ENCODE measurements around the gene DLGAP3. TPM values are rescaled to one million over a fixed set of nuclear protein-coding genes. Genes with fewer than 3 reads are reported as not detected.
"Not testable (repeated sequence)": the region's sequence is repeated elsewhere in the genome, so short reads cannot be mapped to it uniquely, and the experiment has no call there.

Gene DLGAP3
- total RNA-seq, 2 donors from 2014 or later = 0.52 to 2.3 TPM

GRCh38 chr1:34827341-34827941 lies 102.0 kb downstream of the DLGAP3 start:
- H3K9me3 ChIP-seq = no peaks in the 10 kb centered on the region

GRCh38 chr1:34825455-34826091 lies 103.9 kb downstream of the DLGAP3 start:
- H3K9me3 ChIP-seq = no peaks in the 10 kb centered on the region
- no peaks in the 10 kb centered on the region for H3K36me3 ChIP-seq (replicated peaks in 1 of 2; ENCODE audit: insufficient read depth in 1 of 2, low read depth in 2 of 2)
- H3K27ac ChIP-seq = peak overlapping the region; percentile 25 to 88 (median 77)
- 20 to 21% methylated on average over 7 to 11 of the region's 11 CpGs for WGBS, 2 donors
- H3K4me1 ChIP-seq = peaks cover 51% of the 10 kb centered on the region
- ATAC-seq (peak; percentile 95), DNase-seq (peak; percentile 54 to 85 (median 75))
- peak in 1 of 7 experiments; percentile 22 for TF ChIP-seq CTCF (IDR thresholded peaks at IDR 0.05)
- TF ChIP-seq POLR2A (IDR thresholded peaks at IDR 0.05) = peak; percentile 16 to 73 (median 29)
- no peaks in the 10 kb centered on the region for H3K27me3 ChIP-seq
- intact Hi-C loops (cut with DNase I) = no loop called here
- no peak overlapping the region for H3K4me3 ChIP-seq

More at GRCh38 chr1:34827341-34827941, 102.0 kb downstream of the DLGAP3 start:
- intact Hi-C loops (cut with DNase I) = no loop called here
- DNase-seq (no peak), ATAC-seq (no peak)
- H3K36me3 ChIP-seq (replicated peaks in 1 of 2; ENCODE audit: insufficient read depth in 1 of 2, low read depth in 2 of 2) = no peaks in the 10 kb centered on the region
- no peak for TF ChIP-seq CTCF (IDR thresholded peaks at IDR 0.05)
- TF ChIP-seq POLR2A (IDR thresholded peaks at IDR 0.05) = no peak
- peak overlapping the region in 1 of 4 donors; percentile 44 for H3K27ac ChIP-seq
- WGBS, 2 donors = 62 to 78% methylated on average over 5 of the region's 5 CpGs
- no peak overlapping the region for H3K4me3 ChIP-seq
- peaks cover 51% of the 10 kb centered on the region for H3K4me1 ChIP-seq
- H3K27me3 ChIP-seq = no peaks in the 10 kb centered on the region

- ATAC-seq (peak; percentile 28), DNase-seq (peak in 1 of 4 donors; percentile 45)
- intact Hi-C loops (cut with DNase I) = no loop called here
- Histone ChIP-seq H3K27ac (peak overlapping the region; percentile 25 to 88 (median 77)), H3K4me1 (peaks cover 51% of the 10 kb centered on the region), H3K4me3 (no peak overlapping the region), H3K9me3 (no peaks in the 10 kb centered on the region), H3K36me3 (replicated peaks in 1 of 2; ENCODE audit: insufficient read depth in 1 of 2, low read depth in 2 of 2) (no peaks in the 10 kb centered on the region), H3K27me3 (no peaks in the 10 kb centered on the region)
- no peak for TF ChIP-seq CTCF (IDR thresholded peaks at IDR 0.05)
- 12 to 51% methylated on average over 3 of the region's 3 CpGs for WGBS, 2 donors
Observed at GRCh38 chr1:34824817-34825454, 104.5 kb downstream of the DLGAP3 start.

DNA sequence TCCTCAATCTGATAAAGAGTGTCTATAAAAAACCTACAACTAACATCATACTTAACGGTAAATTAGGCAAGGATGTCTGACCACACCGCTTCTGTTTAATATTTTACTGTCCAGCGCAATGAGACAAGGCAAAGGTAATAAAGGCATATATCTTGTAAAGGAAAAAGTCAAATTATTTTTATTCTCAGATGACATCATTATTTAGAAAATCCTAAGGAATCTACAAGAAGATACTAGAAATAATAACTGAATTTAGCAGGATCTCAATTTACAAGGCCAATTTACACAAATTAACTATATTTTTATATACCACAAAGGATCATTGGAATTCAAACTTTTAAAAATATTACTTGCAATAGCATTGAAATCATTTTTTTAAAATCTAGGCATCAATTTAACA lies 107.2 kb downstream of the DLGAP3 start:
- 79 to 82% methylated on average over 3 of the region's 3 CpGs for WGBS, 2 donors
- DNase-seq = no peak
- Histone ChIP-seq H3K36me3 (replicated peaks in 1 of 2; ENCODE audit: insufficient read depth in 1 of 2, low read depth in 2 of 2) (no peaks in the 10 kb centered on the region), H3K27ac (no peak overlapping the region), H3K9me3 (no peaks in the 10 kb centered on the region), H3K27me3 (no peaks in the 10 kb centered on the region), H3K4me3 (no peak overlapping the region), H3K4me1 (peaks cover 30% of the 10 kb centered on the region)
- ATAC-seq = no peak
- intact Hi-C loops (cut with DNase I) = no loop called here
- TF ChIP-seq POLR2A (IDR thresholded peaks at IDR 0.05) (no peak), CTCF (IDR thresholded peaks at IDR 0.05) (no peak)

DNA sequence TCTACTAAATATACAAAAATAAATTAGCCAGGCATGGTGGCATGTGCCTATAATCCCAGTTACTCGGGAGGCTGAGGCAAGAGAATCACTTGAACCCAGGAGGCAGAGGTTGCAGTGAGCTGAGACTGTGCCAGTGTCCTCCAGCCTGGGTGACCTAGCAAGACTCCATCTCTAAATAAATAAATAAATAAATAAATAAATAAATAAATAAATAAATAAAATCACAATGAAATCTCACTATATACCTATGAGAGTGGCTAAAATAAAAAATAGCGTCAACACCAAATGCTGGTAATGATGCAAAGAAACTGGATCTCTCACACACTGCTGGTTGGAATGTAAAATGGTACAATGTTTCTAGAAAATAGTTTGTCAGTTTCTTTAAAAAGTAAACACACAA lies 110.6 kb downstream of the DLGAP3 start:
- H3K9me3 ChIP-seq; H3K27ac ChIP-seq; H3K27me3 ChIP-seq; DNase-seq; ATAC-seq; intact Hi-C loops (cut with DNase I); H3K36me3 ChIP-seq (replicated peaks in 1 of 2; ENCODE audit: insufficient read depth in 1 of 2, low read depth in 2 of 2); H3K4me1 ChIP-seq; H3K4me3 ChIP-seq: not testable (repeated sequence)
- WGBS, 2 donors = 95 to 100% methylated on average over 2 of the region's 2 CpGs

Measured in body of pancreas (tissue), 4 donors.